GM21786 (cell line): Measurements from ENCODE around the gene TAB2.
A peak's percentile ranks its signal among the peaks of the same experiment; 100 is the strongest.
"Not testable (repeated sequence)": the region's sequence is repeated elsewhere in the genome, so short reads cannot be mapped to it uniquely, and the experiment has no call there.

Source experiments
- ATAC-seq: cut with Tn5 transposase; IDR thresholded peaks from one replicate; pipeline ENCODE4 v1.9.1; 2021; ENCODE audit not compliant: unreplicated experiment

TAB2 gene

DNA sequence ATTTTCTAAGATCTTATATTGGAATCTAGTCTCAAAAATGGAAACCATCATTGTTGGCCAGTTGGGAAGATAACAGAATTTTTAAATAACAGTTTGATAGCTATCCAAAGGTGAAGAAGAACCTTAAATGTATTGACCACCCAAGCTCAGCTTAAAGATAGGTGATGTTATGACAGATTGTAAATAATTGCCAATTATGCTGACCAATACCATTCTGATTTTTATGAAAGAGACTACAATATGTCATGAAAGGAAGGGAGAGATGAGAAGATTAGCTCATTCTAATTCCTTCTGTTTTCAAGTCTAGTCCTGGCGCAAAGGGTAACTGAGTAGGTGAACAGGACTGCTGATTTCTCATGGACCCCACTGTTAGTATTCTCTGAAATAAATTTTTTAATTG, 5.7 kb upstream of the TAB2 start:
- no peak for ATAC-seq

DNA sequence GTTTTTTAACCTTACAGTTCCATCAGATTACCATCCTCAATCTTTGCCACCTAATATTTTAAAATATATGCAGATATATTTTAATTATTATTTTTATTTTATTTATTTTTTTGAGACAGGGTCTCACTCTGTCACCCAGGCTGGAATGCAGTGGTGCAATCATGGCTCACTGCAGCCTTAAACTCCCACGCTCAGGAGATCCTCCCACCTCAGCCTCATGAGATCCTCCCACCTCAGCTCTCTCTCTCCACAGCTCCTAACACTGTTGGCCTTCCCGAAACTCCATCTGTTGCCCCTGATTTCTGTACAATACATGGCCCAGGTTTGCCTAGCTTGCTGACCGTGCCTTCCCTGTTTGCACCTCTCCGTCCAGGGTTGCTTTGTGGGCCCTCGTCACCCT, 4.4 kb upstream of the TAB2 start:
- ATAC-seq, result no peak

DNA sequence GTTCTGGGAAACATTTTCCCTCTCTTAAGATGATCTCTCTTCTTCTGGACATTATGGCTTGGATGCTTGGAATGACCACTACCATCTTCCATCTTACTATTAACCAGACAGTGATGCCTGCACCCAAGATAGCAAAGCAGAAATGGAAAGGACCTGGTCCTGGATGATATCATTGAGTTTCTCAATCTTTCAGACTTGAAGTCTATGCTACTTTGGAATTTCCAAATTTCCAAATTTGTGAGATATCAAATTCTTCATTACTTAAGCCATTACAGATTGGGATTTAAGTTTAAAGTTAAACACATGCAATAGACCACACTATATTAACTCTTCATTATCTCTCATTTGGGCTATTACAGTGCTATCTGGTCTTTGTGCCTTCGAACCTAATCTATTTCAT, 3.7 kb upstream of the TAB2 start:
- no peak for ATAC-seq

DNA sequence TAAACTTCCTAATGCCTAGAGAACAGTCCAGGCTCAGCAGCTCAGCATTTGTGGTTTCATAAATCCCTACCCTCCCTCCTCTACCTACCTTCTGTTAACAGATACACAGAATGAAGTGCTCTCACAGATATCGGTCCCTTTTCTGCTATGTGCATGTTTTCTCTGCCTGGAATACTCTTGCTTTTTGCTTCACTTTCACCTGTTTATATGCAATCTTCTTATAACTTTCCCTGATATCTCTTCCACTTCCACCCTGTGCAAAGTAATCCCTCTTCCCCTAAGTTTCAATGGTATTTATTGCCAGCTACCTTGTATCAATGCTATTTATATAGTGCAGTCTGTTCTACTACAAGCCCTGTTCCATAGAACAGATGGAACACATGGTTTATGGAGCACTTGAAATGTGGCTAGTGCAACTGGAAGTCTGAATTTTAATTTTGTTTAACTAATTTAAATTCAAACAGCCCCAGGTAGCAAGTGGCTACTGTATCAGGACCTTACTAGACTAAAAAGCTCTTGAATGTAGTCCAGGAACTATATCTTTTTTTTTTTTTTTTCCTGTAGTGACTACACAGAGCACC, 3.1 kb upstream of the TAB2 start:
- ATAC-seq, result no peak

DNA sequence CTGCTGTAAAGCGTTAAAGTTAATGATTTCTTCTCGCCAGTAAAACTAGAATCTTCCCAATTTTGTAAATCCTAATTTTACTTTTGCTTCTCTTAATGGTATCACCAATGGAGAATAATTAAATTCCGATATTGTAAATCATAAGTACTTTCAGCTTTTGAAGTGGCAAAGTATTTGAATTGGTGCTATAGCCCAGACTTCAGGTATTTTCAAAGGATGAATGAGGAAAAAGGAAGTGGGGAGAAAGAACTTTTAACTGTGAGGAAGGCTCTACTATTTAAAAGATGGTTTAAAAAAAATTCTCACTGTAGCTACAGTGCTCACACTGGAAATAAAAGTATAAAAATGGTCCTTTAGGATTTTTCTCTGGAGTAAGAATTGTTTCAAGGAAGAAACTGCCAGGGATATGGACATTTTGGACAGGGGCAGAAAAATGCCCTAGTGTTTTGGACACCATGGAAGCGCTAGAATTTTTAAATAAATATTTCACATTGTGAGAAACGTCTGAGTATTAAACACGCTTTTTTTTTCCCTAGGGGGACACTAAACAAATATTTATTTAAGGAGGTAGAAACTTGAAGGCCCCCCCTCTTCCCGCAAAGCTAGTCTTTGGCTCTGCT, 1.3 kb upstream of the TAB2 start:
- ATAC-seq, result no peak

DNA sequence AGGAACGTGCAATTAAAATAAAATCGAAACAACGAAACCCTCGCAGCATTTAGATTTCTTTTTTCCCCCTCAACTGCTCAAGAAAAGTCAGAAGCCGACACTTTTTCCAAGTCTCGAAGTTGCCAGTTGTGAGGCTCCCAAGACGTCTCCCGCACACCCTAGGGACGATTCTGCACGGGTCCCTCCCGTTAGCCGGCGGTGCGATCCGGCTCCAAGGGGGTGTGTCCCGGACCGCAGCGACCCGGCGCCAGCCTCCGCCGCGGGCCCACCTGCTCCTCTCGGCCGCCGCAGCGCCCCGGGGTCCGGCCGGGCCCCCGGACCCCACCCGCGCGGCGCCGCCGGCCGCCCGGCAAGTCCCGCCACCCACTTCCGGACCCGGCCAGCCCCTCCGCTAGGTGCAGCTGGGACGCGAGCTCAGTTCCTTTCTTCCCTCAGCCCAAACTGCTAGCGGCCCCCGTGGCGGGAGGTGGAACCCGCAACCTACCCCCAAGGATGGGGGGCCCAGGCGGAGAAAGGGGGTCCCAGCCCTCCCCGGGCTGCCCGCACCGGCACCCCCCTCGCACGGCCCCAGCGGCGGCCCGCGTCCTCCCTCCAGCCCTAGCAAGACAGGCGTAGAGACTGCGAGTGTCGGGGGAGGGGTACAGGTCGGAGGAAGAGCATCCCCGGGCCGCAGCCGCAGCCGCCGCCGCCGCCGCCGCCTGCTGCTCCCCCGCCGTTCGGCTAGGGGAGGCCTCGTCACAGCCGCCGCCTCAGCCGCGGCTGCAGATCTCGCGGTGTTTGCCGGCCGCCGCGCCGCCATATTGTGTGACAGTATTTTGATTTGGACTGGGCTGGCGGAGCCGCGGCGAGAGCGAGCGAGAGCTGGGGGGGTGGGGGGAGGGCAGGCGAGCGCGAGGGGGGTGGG, 520 bp upstream of the TAB2 start:
- peak; percentile 76 for ATAC-seq

DNA sequence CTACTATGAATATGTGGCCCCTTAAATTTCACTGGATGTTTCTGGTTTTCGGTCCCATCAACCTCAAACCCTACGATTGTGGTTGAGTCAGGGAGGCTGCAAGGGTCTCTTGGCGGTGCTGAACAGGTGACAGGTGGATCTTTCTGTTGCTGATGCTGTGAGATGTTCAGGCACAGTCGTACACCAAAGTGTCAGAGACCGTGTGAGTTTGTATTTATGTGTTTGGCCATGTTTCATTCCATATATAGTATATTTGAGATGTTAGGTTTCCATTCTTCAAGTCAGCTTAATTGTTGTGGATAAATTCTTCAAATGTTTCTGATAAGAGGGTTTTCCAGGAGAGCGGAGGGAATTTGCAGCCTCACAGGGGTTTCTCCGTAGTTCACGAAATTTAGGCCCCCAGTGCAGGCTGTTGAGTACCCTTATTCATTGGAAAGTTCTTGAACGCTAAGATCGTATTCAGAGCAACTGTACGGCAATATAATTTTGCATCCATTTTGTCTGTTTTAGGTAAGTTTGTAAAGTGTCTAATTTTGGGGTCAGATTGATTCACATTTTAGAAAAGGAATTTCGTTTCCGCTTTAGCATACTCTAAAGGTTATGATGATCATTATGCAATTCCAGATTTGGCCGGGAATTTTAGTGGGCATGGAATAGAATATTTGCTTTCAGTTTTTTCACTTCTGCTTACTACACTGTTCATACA, 1.2 kb downstream of the TAB2 start:
- no peak for ATAC-seq

DNA sequence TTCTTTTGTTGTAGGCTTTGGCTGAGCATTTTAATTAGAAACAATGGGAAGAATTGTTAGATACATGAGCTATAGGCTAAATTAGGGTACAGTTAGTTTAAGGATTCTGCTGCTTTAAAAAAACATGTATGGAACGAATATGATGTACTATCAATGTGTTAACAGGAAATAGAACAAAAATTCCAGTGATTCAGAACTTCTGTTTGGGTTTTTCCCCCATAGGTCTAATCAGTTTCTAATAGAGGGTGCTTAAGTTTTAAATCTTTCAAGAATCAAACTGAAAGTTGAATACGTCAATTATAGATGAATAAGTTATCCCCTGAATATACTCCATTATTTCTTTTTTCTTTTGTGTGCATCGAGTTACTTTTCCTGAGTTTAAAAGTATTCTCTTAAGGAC, 1.9 kb downstream of the TAB2 start:
- ATAC-seq, result no peak

DNA sequence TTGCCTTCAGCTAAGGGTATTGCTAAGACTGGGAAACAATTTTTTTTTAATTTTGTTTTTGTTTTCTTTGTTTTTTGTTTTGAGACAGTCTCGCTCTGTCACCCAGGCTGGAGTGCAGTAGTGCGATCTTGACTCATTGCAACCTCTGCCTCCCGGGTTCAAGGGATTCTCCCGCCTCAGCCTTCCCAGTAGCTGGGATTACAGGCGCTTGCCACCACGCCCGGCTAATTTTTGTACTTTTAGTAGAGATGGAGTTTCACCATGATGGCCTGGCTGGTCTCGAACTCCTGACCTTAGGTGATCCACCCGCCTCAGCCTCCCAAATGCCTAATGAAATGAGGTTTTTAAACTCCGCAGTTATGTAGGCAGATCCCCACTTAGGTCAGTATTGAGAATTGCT, 2.5 kb downstream of the TAB2 start:
- not testable (repeated sequence) for ATAC-seq

DNA sequence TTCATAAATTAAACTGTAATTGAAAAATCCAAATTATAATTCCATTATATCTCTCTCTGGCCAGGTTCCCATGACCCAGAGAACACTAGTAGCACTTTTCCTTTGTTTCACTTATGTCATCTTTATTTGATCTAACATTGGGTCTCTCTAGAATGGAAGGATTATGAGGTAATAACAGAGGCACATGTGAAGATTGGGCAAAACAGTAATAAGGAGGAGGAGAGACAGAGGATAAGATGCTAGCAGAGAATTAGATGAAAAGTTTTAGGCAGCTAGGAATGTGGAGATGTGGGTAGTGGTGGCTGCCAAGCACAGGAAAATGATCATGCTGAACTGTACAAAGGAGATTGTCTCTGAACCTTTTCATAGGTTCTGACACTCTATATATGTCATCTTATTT, 3.3 kb downstream of the TAB2 start:
- ATAC-seq, result no peak

DNA sequence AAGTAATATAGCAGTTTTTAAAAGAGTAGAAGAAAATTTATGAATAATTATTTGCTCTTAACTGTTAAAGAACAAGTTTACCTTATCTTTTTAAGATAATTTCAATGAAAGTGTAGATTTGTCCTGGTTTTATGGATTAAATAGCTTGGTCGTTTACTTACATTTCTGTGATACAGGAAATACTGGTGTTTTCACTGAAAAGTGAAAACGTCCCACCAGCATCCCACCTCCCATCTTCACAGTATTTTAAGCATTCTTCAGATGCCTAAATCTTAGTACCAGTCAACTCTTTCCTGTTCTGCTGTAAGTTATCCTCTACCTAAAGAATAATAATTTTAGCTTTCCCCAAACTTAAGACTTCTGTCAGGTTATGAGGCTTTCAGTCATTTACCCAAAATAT, 5.8 kb downstream of the TAB2 start:
- no peak for ATAC-seq

DNA sequence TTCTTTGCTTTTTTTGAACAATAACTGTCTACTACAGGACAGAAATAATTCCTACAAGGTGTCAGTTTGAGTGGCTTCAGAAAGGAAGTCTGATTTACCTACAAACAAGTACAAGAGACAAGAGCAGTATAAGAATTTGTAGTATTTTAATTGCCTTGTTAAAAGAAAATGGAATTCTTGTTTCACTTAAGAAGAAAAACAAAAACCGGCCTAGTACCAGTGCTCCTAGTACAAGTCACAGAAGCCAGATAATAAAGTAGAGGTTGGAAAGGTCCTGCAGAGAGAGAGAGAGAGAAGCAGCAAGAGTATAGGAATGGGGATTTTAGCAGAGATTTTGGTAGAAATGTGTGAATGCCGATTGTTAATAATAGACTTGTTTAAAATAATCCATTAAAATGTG, 6.4 kb downstream of the TAB2 start:
- ATAC-seq, result no peak

DNA sequence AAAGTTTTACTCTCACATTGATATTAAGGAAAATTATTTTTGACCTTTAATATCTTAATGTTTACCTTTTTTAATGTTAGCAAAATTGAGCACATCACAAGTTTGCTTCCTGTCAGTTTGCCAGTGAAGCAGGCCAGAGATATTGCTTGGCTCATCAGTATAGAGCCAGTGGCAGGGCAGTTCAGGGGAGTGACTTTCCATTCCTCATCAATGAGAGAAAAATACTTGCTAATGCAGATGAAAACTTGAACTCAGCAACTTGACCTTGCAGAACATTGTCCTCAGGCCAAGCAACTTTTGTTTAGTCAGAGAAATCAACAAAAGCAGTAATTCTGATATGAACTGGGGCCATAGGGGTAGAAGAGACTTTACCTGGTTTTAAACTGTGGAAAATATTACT, 6.9 kb downstream of the TAB2 start:
- ATAC-seq, result no peak

DNA sequence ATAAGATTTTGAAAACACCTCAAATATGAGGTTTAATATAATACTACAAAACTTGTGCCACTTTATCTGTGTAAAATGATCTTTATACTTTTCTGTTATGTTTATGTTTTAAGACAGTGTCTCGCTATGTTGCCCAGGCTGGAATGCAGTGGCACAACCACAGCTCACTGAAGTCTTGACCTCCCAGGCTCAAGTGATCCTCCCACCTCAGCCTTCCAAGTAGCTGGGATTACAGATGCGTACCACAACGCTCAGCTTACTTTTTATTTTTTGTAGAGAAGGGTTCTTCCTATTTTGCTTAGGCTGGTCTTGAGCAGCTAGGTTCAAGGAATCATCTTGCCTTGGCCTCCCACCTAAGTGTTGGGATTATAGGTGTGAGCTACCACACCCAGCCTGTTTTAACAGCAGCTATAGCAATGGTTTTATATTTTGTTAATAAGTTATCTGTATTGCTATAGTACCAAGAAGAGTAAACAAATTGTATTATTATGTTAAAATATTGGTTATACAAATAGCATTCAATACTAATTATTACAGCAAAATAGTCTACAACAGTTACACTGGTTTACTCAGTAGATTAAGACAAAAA, 8.2 kb downstream of the TAB2 start:
- no peak for ATAC-seq

DNA sequence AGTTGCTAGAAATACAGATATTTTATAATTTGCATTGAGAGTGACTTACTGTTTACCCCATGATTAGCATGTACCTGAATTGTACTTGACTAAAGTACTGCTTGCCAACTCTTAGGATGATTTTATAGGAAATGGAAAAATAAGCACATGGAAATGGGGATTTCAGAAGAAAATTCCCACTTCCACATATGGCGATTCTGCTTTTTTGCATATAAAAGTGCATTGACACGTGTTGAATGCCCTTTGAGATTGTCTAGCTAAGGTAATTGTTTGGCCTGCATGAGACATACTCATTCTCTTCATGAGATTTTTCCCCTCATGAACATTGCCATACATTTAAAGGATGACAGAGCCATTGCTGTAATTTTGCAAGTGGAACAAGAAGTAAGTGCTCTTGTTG, 10.1 kb downstream of the TAB2 start:
- ATAC-seq, result no peak

DNA sequence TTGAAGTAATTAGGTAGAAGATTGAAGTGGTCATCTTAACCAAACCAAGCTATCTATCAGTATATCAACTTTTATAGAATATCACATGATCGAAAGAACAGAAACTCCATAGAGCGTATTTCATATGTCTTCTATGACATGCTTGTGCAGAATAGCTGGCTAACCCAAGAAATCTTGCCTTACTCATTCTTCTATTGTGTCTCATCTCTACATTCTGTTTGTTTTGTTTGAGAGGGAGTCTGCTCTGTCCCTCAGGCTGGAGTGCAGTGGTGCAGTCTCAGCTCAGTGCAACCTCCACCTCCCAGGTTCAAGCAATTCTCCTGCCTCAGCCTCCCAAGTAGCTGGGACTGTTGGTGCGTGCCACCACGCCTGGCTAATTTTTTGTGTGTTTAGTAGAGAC, 10.6 kb downstream of the TAB2 start:
- ATAC-seq, result no peak

DNA sequence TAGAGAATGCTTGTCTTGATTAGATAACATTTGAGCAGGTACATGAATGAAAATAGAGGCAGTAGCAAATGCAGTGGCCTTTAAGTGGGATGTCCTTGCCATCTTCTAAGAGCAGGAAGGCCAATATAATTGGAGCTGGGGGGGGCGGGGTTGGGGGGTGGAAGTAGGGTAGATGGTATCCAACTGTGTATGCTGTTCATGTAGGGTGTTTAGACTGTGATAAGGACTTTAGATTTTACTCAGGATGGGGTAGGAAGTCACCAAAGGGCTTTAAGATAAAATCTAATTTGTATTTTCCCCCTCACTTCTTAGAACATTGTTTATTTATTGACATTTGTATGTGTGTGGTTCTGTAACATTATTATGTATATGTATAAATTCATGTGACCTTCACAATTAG, 12.0 kb downstream of the TAB2 start:
- no peak for ATAC-seq

DNA sequence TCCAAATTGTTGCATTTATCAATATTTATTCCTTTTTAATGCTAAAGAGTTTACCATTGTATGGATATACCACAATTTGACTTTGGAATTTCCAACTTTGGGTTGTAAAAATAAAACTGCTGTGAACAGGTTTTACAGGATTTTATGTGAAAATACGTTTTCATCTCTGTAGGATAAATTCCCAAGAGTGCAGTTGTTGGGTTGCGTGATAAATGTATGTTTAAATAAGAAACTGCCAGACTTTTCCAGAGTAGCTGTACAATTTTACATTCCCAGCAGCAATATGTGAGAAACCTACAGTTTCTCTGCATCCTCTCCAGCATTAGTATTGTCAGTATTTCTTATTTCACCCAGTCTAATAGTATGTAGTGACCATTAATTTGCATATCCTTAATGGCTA, 12.6 kb downstream of the TAB2 start:
- ATAC-seq, result no peak

DNA sequence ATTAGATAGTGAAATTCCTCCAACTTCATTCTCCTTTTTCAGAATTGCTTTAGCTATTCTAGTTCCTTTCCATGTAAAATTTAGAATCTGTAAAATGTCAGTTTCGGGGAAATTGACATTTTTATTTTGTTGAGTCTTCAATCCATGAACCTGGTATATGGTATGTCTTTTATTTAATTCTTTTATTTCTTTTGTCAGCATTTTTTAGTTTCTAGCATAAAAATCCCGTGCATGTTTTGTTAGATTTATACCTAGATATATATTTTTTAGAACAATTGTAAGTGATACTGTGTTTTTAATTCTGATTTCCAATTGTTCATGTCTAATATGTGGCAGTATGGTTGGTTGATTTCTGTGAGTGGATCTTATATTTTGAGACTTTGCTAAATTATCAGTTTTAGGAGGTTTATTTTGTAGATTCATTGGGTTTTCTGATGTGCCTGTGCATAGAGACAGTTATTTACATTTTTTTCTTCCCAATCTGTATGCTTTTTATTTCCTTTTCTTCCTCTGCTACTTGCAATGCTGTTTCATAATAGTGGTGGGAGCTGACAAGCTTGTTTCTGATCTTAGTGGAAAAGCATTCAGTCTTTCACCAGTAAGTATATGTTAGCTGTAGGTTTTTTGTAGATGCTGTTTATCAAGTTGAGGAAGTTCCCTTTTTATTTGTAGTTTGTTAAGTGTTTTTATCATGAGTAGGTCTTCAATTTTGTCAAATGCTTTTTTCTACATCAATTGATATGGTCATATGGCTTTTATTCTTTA, 13.7 kb downstream of the TAB2 start:
- no peak for ATAC-seq

DNA sequence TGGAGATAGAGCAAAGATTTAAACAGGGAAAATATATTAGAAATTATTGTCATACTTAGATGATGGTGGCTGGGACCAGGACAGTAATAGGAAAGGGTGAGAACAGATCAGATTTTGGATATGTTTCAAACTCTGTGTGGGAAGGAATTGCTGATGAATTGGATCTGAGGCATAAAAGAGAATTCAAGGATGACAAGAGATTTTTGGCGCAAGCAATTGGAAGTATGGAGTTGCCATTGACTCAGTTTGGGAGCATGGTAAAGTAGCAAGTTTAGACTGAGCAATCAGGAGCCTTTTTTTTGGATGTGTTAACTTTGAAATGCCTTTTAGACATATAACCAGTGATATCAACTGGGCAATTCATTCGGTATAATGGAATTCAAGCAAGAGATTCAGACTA, 14.4 kb downstream of the TAB2 start:
- ATAC-seq, result no peak
